ENCODE measurements around the gene LMO7.

GRCh38 chr13:75705908-75706307 lies 69.8 kb downstream of the LMO7 start:
- no peak for TF ChIP-seq CTCF (IDR thresholded peaks at IDR 0.05)
- TF ChIP-seq POLR2A (IDR thresholded peaks at IDR 0.05): no peak
